C4-2B (cell line): ENCODE data around the gene SSR3.

Experiments used
- CTCF ChIP-seq: fragments of 450-650 bp; conservative IDR thresholded peaks from 2 replicates; pipeline ENCODE4 v1.5.1; 2017; ENCODE audit warnings: mild to moderate bottlenecking
- ZFX ChIP-seq: fragments of 450-650 bp; IDR thresholded peaks from 2 replicates; pipeline ENCODE4 v1.6.1; 2017

- TF ChIP-seq CTCF: no peak
- TF ChIP-seq ZFX: no peak
Measured at GRCh38 chr3:156561533-156561932, 6.6 kb upstream of the SSR3 start.
